Loucy (cell line): ENCODE data around the gene B9D1.

Source experiments
- CTCF ChIP-seq: fragments of 200-600 bp; sonication (generic); conservative IDR thresholded peaks from 2 replicates; pipeline ENCODE4 v1.5.1; 2014; ENCODE audit warnings: mild to moderate bottlenecking, antibody characterized with exemption, low read length
- EZH2phosphoT487 ChIP-seq: fragments of 200-600 bp; IDR thresholded peaks from 2 replicates; pipeline ENCODE4 v1.6.1; 2018; ENCODE audit warnings: antibody characterized with exemption, mild to moderate bottlenecking, moderate library complexity, borderline replicate concordance

DNA sequence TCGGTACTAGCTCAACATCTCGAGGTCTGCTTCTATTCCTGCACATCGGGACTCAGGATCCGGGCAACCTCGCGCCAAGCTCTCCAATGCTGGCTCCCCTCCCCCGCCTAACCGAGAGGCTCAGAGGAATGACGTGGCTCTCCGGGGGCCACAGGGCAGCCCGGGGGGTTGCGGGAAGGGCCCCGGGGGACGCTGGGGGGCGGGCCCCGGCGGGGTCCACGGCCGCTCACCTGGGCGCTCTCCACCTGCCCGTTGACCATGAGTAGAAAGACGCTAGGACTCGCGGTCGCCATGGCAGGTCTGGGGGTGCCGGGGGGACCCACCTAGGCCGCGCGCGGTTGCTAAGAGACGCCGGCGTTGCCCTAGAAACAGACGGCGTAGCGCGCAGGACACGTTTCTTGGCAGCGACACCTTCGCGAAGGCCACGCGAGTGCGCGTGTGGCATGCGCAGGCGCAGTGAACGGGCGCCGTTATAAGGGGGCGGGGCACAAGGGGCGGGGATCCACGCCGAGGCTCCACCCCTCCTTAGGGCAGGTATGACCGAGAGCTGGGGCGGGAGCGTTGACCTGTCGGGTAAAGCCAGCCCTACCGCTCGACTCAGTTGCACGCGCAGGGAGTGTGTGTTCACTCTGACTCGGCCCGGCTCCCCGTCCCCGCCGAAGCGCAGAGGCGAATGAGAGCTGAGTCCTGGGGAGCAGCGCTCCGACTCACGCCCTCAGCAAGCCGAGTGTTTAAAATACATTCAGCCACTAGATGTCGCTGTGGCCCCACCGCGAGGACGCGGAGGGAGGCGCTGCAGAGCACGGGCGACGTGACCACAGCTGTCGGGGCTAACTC is at the start of gene B9D1:
- TF ChIP-seq CTCF: peak; percentile 95
- TF ChIP-seq EZH2phosphoT487: no peak
